ENCODE data around the gene RAD1.

- no peak for TF ChIP-seq CTCF (IDR thresholded peaks at IDR 0.05; ENCODE audit: control extremely low read depth in 1 of 3, insufficient read depth in 1 of 3, low read depth in 1 of 3, low read length in 3 of 3)
- TF ChIP-seq RFX5 (IDR thresholded peaks at IDR 0.05; ENCODE audit: borderline replicate concordance, low read depth, low read length): no peak
- no peak for TF ChIP-seq POLR2A (IDR thresholded peaks at IDR 0.05; ENCODE audit: control extremely low read depth in 1 of 2, low read depth in 2 of 2, low read length in 2 of 2)
These were observed 13.0 kb upstream of the RAD1 start for GRCh38 chr5:34928267-34928666.

All from H1 (cell line).